GM12891 (cell line): ENCODE measurements around the gene KICS2. TPM values are rescaled to one million over a fixed set of nuclear protein-coding genes. Genes with fewer than 3 reads are reported as not detected.

Experiments used
- DNase-seq: peaks from one replicate; pipeline ENCODE4 v3.0.0; 2011; ENCODE audit warnings: low spot score; ENCODE audit not compliant: insufficient read length
- FAIRE-seq: peaks from 2 replicates; lab custom pipeline; 2011; peaks lifted over from hg19 to GRCh38; lab: Jason Lieb, UNC
- PAX5 ChIP-seq: IDR thresholded peaks from 2 replicates; pipeline ENCODE4 v1.6.1; 2011; ENCODE audit warnings: low read length, moderate library complexity, mild to moderate bottlenecking; ENCODE audit not compliant: insufficient read depth, severe bottlenecking
- POLR2A ChIP-seq: IDR thresholded peaks from 2 replicates; pipeline ENCODE4 v1.6.1; 2011; ENCODE audit warnings: low read depth, low read length, control low read depth
- POLR2AphosphoS5 ChIP-seq: IDR thresholded peaks from 2 replicates; pipeline ENCODE4 v1.6.1; 2011; ENCODE audit warnings: low read depth, low read length, control low read depth
- POU2F2 ChIP-seq: IDR thresholded peaks from 2 replicates; pipeline ENCODE4 v1.6.1; 2011; ENCODE audit warnings: low read depth, mild to moderate bottlenecking, control low read depth, low read length, moderate library complexity
- SPI1 ChIP-seq: IDR thresholded peaks from 2 replicates; pipeline ENCODE4 v1.6.1; 2011; ENCODE audit warnings: low read depth, low read length, control low read depth
- TAF1 ChIP-seq: IDR thresholded peaks from 2 replicates; pipeline ENCODE4 v1.6.1; 2011; ENCODE audit warnings: low read depth, low read length, control low read depth
- polyA plus RNA-seq: library from polyadenylated mRNA; unstranded; fragments of >200 nt; gene quantifications from one replicate; pipeline ENCODE4 v1.2.1, GENCODE V29; 2012; ENCODE audit warnings: low read depth, missing spikeins, inconsistent platforms; ENCODE audit not compliant: missing spikeins

KICS2 gene
- 4.3 TPM for polyA plus RNA-seq

GRCh38 chr12:64222009-64222765 is at the start of gene KICS2:
Gene KICS2, minus strand, starts transcription at chr12:64222296. Its CDS starts 59 bp downstream, at chr12:64222237.
- TF ChIP-seq POLR2AphosphoS5 (peak; percentile 88), POLR2A (peak; percentile 88), TAF1 (peak; percentile 75), PAX5 (no peak), POU2F2 (peak; percentile 33; the same call in 1 of the 2 replicates), SPI1 (peak; percentile 51)
- FAIRE-seq (peak; percentile 96), DNase-seq (peak; percentile 80)

DNA sequence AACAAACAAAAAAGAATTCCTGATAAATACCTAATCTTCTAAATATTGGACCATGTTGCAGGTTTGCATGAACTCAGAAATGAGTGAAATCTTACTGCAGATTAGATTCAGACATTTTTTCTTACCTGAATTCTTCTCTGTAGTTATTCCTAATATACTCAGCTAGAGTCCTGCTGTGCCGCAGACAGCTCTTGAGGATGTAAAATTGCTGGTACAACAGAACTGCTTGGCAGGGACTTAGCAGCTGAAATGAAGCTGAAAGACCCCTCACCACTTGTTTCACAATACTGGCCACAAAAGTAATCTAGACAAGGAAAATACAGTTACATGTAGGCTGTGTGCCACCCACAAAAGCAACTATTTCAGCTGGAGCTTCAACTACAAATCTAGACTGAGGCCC is 48.3 kb upstream of the KICS2 start:
- DNase-seq = no peak
- no peak for FAIRE-seq
- TF ChIP-seq POU2F2 = no peak
- no peak for TF ChIP-seq TAF1
- TF ChIP-seq PAX5 = no peak

DNA sequence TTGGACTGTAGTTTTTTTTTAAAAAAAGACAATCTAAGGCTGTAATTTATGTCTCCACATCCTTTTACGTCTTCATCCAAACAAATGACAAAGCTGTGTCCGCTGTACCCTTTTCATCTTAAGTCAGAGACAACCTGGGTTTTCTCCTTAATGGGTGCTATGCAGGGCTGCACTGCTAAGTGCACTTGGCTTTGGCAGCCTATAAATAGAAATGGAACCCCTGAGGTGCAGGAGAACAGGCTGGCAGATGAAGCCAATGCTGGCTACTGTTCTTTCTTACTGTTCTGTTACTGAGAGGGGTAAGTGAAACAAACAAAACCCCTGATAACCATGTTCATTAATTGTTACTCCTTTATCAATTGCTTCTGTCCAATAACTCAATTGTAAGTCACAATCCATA is 47.1 kb upstream of the KICS2 start:
- no peak for TF ChIP-seq POLR2AphosphoS5
- no peak for TF ChIP-seq PAX5
- TF ChIP-seq SPI1 = no peak
- TF ChIP-seq POLR2A = no peak
- no peak for TF ChIP-seq POU2F2
- no peak for TF ChIP-seq TAF1
- no peak for FAIRE-seq
- DNase-seq = no peak

- DNase-seq (no peak), FAIRE-seq (no peak)
- TF ChIP-seq POLR2AphosphoS5 (no peak), PAX5 (no peak), TAF1 (no peak), SPI1 (no peak), POLR2A (no peak), POU2F2 (no peak)
These were observed 46.3 kb upstream of the KICS2 start for GRCh38 chr12:64268409-64268808.

GRCh38 chr12:64265839-64266238 is 43.7 kb upstream of the KICS2 start:
- TF ChIP-seq PAX5 = no peak
- TF ChIP-seq SPI1 = peak; percentile 86
- FAIRE-seq = no peak
- no peak for DNase-seq

- DNase-seq (no peak), FAIRE-seq (no peak)
- TF ChIP-seq POLR2AphosphoS5 (no peak), SPI1 (no peak), POU2F2 (no peak), TAF1 (no peak), POLR2A (no peak), PAX5 (no peak)
These were observed 39.7 kb upstream of the KICS2 start for GRCh38 chr12:64261813-64262212.

- no peak for TF ChIP-seq SPI1
- no peak for TF ChIP-seq POU2F2
- TF ChIP-seq POLR2AphosphoS5 = no peak
- TF ChIP-seq PAX5 = no peak
- TF ChIP-seq POLR2A = no peak
- TF ChIP-seq TAF1 = no peak
- no peak for FAIRE-seq
- no peak for DNase-seq
These were observed 36.5 kb upstream of the KICS2 start for GRCh38 chr12:64258576-64258975.

- DNase-seq (no peak), FAIRE-seq (peak; percentile 43)
- TF ChIP-seq POLR2A (no peak), POLR2AphosphoS5 (no peak), PAX5 (no peak), TAF1 (no peak), SPI1 (no peak), POU2F2 (no peak)
These were observed 34.2 kb upstream of the KICS2 start for GRCh38 chr12:64256166-64256800.

DNA sequence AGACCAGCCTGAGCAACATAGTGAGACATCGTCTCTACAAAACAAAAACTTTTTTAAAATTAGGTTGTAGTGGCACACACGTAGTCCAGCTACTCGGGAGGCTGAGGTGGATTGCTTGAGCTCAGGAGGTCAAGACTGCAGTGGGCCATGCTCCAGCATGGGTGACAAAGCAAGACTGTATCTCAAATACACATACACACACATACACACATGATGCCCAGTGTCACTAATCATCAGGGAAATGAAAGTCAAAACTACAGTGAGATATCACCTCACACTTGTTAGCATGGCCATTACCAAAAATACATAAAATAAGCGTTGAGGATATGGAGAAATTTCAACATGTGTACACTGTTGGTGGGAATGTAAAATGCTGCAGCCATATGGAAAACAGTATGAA is 33.2 kb upstream of the KICS2 start:
- DNase-seq = no peak
- TF ChIP-seq POLR2A (no peak), PAX5 (no peak), SPI1 (no peak)
- FAIRE-seq = no peak

DNA sequence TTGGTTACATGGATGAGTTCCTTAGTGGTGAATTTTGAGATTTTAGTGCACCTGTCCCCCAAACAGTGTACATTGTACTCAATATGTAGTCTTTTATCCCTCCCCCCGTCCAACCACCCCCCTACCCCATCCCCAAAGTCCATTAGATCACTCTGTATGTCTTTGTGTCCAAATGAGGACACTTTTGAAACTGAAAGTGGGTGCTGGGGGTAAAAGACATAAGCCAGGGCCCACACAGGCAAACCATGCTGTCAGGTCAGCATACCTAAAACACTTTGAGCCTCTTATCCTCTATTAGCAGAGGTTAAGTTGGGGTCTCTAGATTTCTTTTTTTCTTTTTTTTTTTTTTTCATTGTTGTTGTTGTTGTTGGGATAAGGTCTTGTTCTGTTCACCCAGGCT is 31.3 kb upstream of the KICS2 start:
- FAIRE-seq (no peak), DNase-seq (no peak)
- no peak for TF ChIP-seq POLR2A
- TF ChIP-seq SPI1 = no peak
- TF ChIP-seq PAX5 = no peak
- TF ChIP-seq TAF1 = no peak
- TF ChIP-seq POLR2AphosphoS5 = no peak
- TF ChIP-seq POU2F2 = no peak
